GM03348 (cell line): Measurements from ENCODE around the gene DOK3.

Experiments
- DNase-seq: peaks from one replicate; pipeline ENCODE4 v3.0.0; 2012; ENCODE audit warnings: low spot score

Gene DOK3

GRCh38 chr5:177483994-177484901 is 25.4 kb downstream of the DOK3 start:
- no peak for DNase-seq

DNA sequence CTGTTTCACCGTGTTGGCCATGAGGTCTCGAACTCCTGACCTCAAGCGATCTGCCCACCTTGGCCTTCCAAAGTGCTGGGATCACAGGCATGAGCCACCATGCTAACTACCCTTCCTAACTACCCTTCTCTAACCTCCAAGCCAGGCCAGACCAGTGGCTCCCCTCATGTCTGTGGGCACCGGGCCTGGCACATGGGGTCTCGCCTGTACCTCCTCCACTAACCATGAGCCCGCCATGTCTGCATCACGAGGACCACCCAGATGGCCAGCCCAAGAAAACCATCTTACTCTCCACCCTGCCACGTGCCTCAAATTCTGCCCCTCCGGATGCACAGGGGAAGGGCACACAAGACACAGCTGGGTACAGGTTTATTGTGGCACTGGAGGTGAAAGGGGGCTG is 26.6 kb downstream of the DOK3 start:
- DNase-seq = no peak

- DNase-seq = no peak
Measured at GRCh38 chr5:177482359-177482795, 27.2 kb downstream of the DOK3 start.

DNA sequence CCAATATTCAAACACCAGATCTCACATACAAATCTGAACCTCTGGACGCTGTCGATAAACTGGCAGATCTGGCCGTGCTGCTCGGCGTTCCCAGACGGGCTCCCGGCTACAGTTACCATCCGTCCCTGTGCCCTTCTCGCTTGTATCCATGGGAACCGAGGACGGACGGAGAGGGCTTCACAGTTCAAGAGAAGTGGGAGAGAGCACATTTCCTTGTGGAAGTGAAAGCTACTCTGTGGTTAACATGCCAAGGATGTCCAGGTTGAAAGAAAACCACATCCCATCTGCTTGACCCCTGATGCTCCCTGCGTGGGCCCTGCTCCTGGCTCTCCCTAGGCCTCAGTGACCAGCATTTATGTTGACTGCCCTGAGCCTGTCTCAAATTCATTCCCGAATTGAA is 29.9 kb downstream of the DOK3 start:
- DNase-seq = no peak

DNA sequence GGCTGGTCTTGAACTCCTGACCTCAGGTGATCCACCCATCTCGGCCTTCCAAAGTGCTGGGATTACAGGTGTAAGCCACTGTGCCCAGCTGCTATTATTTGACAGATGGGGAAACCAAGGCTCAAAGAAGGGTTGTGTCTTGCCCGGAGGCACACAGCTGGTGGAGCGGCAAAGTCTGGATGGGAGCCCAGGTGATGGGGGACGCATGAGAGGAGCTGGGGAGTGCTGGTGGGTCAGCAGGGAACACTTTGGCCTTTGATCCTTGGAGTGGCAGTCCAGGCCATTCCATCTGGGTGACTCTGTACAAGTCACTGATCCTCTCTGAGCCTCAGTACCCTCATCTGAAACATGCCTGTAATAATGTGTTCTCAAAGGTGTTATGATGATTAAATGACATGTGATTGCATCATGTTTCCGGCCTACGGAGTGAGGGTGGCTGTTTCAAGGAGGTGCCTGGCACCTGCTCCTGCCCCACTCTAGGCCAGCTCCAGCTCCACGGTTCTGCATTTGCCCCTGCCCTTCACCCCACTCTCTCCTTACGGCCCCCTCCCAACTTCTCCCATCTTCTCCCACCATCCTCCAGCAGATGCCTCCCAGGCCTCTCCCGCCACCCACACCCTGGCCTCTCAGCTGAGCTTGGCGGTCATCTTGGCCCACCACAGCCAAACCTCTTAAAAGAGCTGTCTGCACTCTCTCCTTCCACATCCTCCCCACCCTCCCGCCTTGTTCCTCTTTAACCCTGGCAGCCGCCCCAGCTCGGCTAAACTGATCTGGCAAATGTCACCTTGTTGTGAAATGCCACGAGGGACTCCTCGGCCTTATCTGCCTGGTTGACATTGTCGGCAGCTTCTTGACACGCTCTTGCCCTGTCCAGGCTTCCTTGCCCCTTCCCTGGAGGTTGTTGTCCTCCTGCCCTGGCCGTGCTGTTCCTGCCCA is 30.6 kb downstream of the DOK3 start:
- DNase-seq = peak; percentile 59

DNA sequence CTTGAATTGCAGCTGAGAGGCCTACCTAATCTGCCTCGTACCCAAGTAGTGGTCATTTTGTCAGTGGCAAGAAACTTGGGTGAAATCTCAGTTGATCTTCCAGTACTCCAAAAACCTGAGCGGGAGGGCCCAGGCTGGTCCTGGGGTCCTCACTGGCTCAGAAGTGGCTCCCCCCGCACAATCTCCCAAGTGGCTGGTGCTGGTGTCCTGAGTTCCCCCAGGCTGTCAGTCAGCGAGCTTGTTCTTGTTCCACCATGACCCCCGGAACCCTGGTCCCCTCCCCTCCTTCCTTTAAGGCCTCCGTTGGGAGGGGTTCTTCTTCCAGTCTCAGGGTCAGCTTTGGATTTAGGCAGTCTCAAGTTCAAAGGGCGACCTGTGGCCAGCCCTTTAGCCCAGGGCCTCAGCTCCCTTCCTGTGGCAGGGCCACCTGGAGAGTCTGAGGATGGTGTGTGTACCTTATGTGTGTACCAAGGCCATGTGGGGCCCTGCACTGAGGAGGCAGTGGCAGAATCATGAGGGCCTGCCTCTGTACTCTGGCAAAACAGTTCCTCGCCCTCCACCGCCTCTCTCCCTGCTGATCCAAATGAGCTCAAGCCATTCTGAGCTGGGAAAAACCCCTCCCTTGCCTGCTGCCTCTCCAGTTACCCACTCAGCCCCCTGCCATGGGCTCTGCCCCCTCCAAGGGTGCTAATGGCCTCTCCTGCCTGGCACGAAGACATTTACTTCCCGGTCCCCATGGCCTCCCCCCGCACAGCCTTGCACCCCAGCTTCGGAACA is 31.7 kb downstream of the DOK3 start:
- DNase-seq = no peak

DNA sequence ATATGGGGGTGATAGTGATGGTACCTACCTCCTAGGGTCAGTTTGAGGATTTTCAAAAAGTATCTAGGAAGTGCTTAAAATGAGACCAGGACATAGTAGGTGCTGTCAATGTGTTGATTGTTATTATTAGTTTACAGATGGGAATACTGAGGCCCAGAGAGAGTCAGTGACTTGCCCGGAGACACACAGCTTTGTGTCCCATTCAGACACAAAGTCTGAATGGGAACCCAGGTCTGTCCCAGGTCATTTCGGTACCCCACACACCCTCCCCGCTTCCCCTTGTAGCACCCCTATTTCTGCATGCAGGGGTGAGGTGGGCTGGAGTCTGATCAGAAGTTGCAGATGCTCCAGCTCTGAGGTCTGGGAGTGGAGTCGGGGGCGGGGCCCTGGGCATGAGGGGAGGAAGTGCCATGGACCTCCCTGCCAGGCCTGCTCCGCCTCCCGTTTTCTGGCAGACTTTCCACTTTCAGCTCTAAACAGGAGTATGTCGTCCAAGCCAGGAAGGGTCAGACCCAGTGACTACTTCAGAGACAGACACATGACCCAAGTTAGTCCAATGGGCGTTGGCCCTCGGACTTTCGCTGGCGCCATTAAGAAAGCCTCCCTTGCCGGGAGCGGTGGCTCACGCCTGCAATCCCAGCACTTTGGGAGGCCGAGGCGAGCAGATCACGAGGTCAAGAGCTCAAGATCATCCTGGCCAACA is 32.9 kb downstream of the DOK3 start:
- peak; percentile 55 for DNase-seq

DNA sequence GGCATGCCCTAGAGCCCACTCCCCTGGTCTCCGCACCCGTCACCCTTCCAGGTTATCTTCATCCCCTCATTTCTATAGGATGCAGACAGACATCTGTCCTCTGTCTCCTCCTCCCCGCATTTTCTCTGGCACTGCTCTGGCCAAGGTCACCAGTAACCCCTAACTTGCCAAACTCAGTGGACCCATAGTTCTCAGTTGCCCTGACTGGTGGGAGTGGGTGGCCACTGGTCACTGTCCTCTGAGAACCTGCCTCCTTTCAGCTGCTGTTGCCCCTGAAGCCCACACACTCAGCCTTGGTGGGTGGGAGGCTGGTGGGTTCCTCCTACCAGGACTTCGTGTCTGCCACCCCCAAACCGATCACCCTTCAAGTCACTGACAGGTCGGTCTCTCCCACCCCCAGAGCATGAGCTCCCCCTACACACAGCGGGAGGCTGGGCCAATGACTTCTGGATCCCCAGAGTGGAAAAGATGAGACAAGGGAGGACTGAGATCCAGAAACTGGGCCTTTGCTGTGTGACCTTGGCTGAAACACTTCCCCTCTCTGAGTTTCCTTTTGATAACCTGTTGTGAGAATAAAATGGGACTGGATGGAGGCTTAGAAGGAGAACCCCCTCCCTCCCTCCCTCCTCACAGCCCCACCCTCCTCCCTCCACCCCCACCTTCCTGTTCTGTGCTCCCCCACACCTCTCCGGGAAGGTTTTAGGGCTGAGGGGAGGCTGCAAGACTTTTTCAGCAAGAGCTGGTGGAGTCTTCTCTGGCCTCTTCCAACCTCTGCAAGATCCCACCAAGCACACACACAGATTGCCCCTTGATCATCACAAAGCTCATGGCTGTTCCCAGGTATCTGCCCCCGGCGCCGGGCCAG is 33.8 kb downstream of the DOK3 start:
- no peak for DNase-seq

- no peak for DNase-seq
Measured at GRCh38 chr5:177474846-177475562, 34.6 kb downstream of the DOK3 start.

DNA sequence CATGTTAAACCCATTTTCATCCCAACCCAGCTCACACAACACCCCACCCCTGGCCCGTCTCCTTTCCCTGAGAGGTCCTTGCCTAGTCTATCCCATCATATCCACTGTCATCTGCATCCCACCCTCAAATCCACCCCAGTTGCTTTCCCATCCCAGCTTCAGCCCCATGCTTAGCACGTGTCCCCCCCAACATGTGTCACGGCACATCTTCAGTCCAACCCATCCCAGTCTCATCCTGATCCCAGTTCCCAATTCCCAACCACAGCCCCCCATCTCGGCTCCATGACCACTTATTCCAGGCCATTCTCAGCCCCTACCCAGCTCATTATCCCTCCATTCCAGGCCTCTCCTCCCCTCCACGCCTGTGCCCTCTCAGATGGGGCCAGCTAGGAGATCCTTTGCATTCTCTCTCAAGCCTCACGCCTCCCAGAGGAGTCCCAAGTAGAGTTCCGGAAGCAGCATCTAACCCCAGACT is 35.6 kb downstream of the DOK3 start:
- DNase-seq = no peak

DNA sequence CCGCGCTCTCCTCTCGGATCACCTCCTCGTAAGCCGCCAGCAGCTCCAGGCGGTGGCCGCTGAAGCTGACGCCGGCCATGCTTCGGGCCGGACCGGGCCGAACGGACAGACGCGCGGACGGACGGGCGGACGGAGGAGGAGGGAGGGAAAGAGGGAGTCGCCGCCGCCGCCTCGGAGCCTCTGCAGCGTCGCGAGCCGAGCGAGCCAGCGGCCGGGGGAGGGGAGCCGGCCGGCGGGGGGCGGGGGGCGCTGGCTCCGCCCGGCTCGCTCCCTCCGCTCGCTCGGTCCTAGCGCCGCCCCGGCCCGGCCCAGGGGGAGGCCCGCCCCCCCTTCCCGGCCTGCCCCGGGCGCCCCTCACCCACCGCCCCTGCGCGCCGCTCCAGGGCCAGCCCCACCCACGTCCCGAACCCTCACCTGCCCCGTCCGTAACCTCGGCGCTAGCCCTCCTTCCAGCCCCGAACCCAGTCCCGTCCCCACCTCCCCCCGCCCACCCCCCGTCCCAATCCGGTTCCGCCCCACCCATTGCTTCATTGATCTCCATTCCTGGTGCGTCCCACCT is 36.1 kb downstream of the DOK3 start, which contains the start of gene DBN1:
Gene DBN1, minus strand, starts transcription at position 192 of the 559 bp plus-strand sequence. Its CDS starts 113 bp downstream, at position 79.
- peak; percentile 96 for DNase-seq

- DNase-seq = peak; percentile 78
Measured at GRCh38 chr5:177472460-177473442, 36.9 kb downstream of the DOK3 start.

GRCh38 chr5:177471610-177472356 is 37.8 kb downstream of the DOK3 start:
- DNase-seq = peak; percentile 69

- no peak for DNase-seq
Measured at GRCh38 chr5:177470759-177471536, 38.7 kb downstream of the DOK3 start.

GRCh38 chr5:177469750-177470525 is 39.7 kb downstream of the DOK3 start:
- no peak for DNase-seq
